Transverse colon (tissue), 3 donors: ENCODE results near the gene SLC26A3.

ENCODE experiments used
- CTCF ChIP-seq, 5 experiments: fragments of 200-600 bp in 3 of 5; fragments of 450-650 bp in 2 of 5; sonication (generic) in 3 of 5; IDR thresholded peaks; 1 replicate in 2 of 5; 2 replicates in 3 of 5; pipeline ENCODE4 v1.5.1; 2016 to 2017; ENCODE audit warnings: antibody characterized with exemption in 5 of 5, inconsistent platforms in 3 of 5, mild to moderate bottlenecking in 2 of 5, moderate library complexity in 1 of 5
- POLR2A ChIP-seq: fragments of 450-650 bp; IDR thresholded peaks from one replicate; pipeline ENCODE4 v1.6.1; 2016; ENCODE audit warnings: antibody characterized with exemption, mild to moderate bottlenecking, moderate library complexity

GRCh38 chr7:107792364-107792763, 10.7 kb downstream of the SLC26A3 start:
- no peak for TF ChIP-seq POLR2A
- no peak for TF ChIP-seq CTCF (IDR thresholded peaks at IDR 0.05)
